Ovary (tissue), 9 donors: Measurements from ENCODE around the gene SEMA5A. TPM values are rescaled to one million over a fixed set of nuclear protein-coding genes. Genes with fewer than 3 reads are reported as not detected.

Experiments
- DNase-seq, 5 donors: peaks; one replicate each; pipeline ENCODE4 v3.0.0-alpha.2; 2019 to 2020
- H3K27ac ChIP-seq, 2 donors: fragments of 200-600 bp; one replicate each; pipeline versions ENCODE4 v1.5.1 to v1.8.0; 2019 to 2022
- H3K27me3 ChIP-seq: fragments of 200-600 bp; one replicate; pipeline ENCODE4 v1.8.0; 2022
- H3K36me3 ChIP-seq: fragments of 200-600 bp; sonication (generic); one replicate; pipeline ENCODE4 v1.5.1; 2019
- H3K4me1 ChIP-seq: one replicate; pipeline ENCODE4 v1.8.1; 2013; ENCODE audit warnings: mild to moderate bottlenecking, moderate library complexity; ENCODE audit not compliant: insufficient read depth
- H3K4me3 ChIP-seq: fragments of 200-600 bp; sonication (generic); one replicate; pipeline ENCODE4 v1.5.1; 2017
- H3K9me3 ChIP-seq, 2 donors: fragments of 200-600 bp in 1 of 2; sonication (generic) in 1 of 2; one replicate each; pipeline versions ENCODE4 v1.5.1 to v1.8.1; 2013 to 2019; ENCODE audit warnings: mild to moderate bottlenecking in 1 of 2, moderate library complexity in 1 of 2
- CTCF ChIP-seq, 3 donors: fragments of 450-650 bp in 2 of 3; fragments of 200-600 bp in 1 of 3; IDR thresholded peaks; one replicate each; pipeline versions ENCODE4 v1.5.1 to v1.8.0; 2016 to 2022; ENCODE audit warnings: antibody characterized with exemption in 3 of 3, mild to moderate bottlenecking in 1 of 3
- EP300 ChIP-seq: sonication (generic); formaldehyde crosslinking; IDR thresholded peaks from one replicate; pipeline ENCODE4 v1.6.1; 2017; ENCODE audit warnings: antibody characterized with exemption
- POLR2A ChIP-seq: fragments of 450-650 bp; IDR thresholded peaks from one replicate; pipeline ENCODE4 v1.6.1; 2017; ENCODE audit warnings: antibody characterized with exemption, mild to moderate bottlenecking, moderate library complexity
- WGBS, 3 donors: extraction: QIAGEN DNeasy Blood & Tissue Kit in 1 of 3; methylation state at CpG; one replicate each; pipeline versions ENCODE4 v1.1.5 to v1.1.7; 2013 to 2017; 5-methylcytosine and 5-hydroxymethylcytosine counted together
- intact Hi-C, 4 donors: fragments of 100-400 bp; cut with DNase I; formaldehyde crosslinking; loops; one replicate each; pipeline versions ENCODE4 v1.11.0 to v1.15.1; 2022 to 2023
- polyA plus RNA-seq, 2 donors: library from polyadenylated mRNA; stranded (reverse); fragments of 200-250 nt in 1 of 2; fragments of 350-450 nt in 1 of 2; fragmentation: Illumina TruSeq in 1 of 2; extraction: RNeasy Lipid Tissue Mini Kit (QIAGEN cat#74804) in 1 of 2; gene quantifications; one replicate each; pipeline ENCODE4 v1.2.3, GENCODE V29; 2013 to 2014
- total RNA-seq, 7 donors: library from RNA; depleted of rRNA in 2 of 7; stranded (reverse); fragments of >200 nt in 2 of 7; fragmentation: NEBNext Ultra II Directional in 3 of 7; extraction: Animal tissue kit (Norgen Biotek cat#: 25700) in 3 of 7; gene quantifications; one replicate each; pipeline versions ENCODE4 v1.1.0 to v1.2.4, GENCODE V29; 2016 to 2023
- donor health status: DM: no; HTN: no; CAD: no; lungs with moderate emphysema.
- donor health status: DM: no; HTN: no; CAD: no.
- donor health status: Bipolar disorder and iron deficiency.
- donor health status: DM: yes; HTN: yes; CAD: no.
- donor health status: DM: no; HTN: no; CAD: no.
- donor health status: DM: yes; HTN: yes; CAD: no.

The SEMA5A gene
- total and polyA plus RNA-seq, 9 donors: 2.0 to 6.6 (median 4.3) TPM

GRCh38 chr5:9570876-9571275 is 25.0 kb upstream of the SEMA5A start:
- no peaks in the 10 kb centered on the region for H3K36me3 ChIP-seq
- no peak for DNase-seq
- no peak overlapping the region for H3K27ac ChIP-seq
- no peaks in the 10 kb centered on the region for H3K4me1 ChIP-seq
- WGBS, 3 donors: 58 to 72% (median 65%) methylated on average over 6 of the region's 6 CpGs
- H3K9me3 ChIP-seq: no peaks in the 10 kb centered on the region
- H3K27me3 ChIP-seq: no peaks in the 10 kb centered on the region
- H3K4me3 ChIP-seq: no peak overlapping the region
- TF ChIP-seq CTCF (IDR thresholded peaks at IDR 0.05): no peak
- TF ChIP-seq EP300: no peak
- no peak for TF ChIP-seq POLR2A
- intact Hi-C loops: no loop called here

GRCh38 chr5:9567039-9567438 is 21.2 kb upstream of the SEMA5A start:
- H3K27me3 ChIP-seq: no peaks in the 10 kb centered on the region
- H3K27ac ChIP-seq: no peak overlapping the region
- no peaks in the 10 kb centered on the region for H3K4me1 ChIP-seq
- DNase-seq: no peak
- H3K9me3 ChIP-seq: no peaks in the 10 kb centered on the region
- intact Hi-C loops: no loop called here
- no peaks in the 10 kb centered on the region for H3K36me3 ChIP-seq
- no peak for TF ChIP-seq POLR2A
- no peak for TF ChIP-seq EP300
- TF ChIP-seq CTCF (IDR thresholded peaks at IDR 0.05): no peak
- H3K4me3 ChIP-seq: no peak overlapping the region

- Histone ChIP-seq H3K27ac (no peak overlapping the region), H3K27me3 (no peaks in the 10 kb centered on the region), H3K4me1 (no peaks in the 10 kb centered on the region), H3K9me3 (no peaks in the 10 kb centered on the region), H3K4me3 (no peak overlapping the region), H3K36me3 (no peaks in the 10 kb centered on the region)
- intact Hi-C loops: no loop called here
- no peak for DNase-seq
- TF ChIP-seq EP300 (no peak), CTCF (IDR thresholded peaks at IDR 0.05) (no peak), POLR2A (no peak)
- 78 to 85% (median 83%) methylated on average over 4 of the region's 4 CpGs for WGBS, 3 donors
Measured at GRCh38 chr5:9564752-9565151, 18.9 kb upstream of the SEMA5A start.

- Histone ChIP-seq H3K36me3 (no peaks in the 10 kb centered on the region), H3K9me3 (no peaks in the 10 kb centered on the region), H3K27me3 (no peaks in the 10 kb centered on the region), H3K27ac (no peak overlapping the region), H3K4me3 (no peak overlapping the region), H3K4me1 (no peaks in the 10 kb centered on the region)
- intact Hi-C loops: no loop called here
- DNase-seq: no peak
- 85 to 87% (median 87%) methylated on average over 7 of the region's 7 CpGs for WGBS, 3 donors
- TF ChIP-seq POLR2A: no peak
- TF ChIP-seq EP300: no peak
- TF ChIP-seq CTCF (IDR thresholded peaks at IDR 0.05): no peak
Measured at GRCh38 chr5:9562141-9562540, 16.3 kb upstream of the SEMA5A start.

- H3K4me3 ChIP-seq: no peak overlapping the region
- no peaks in the 10 kb centered on the region for H3K9me3 ChIP-seq
- TF ChIP-seq EP300 (no peak), CTCF (IDR thresholded peaks at IDR 0.05) (no peak), POLR2A (no peak)
- intact Hi-C loops: loop anchor here in 1 of 4 donors (10.0 kb wide), 1 partner anchor 1665 kb away; no protein-coding TSS in a partner anchor
- H3K4me1 ChIP-seq: no peaks in the 10 kb centered on the region
- DNase-seq: no peak
- 51 to 62% (median 52%) methylated on average over 3 of the region's 3 CpGs for WGBS, 3 donors
- no peaks in the 10 kb centered on the region for H3K36me3 ChIP-seq
- H3K27me3 ChIP-seq: no peaks in the 10 kb centered on the region
- H3K27ac ChIP-seq: no peak overlapping the region
Measured at GRCh38 chr5:9559965-9560364, 14.1 kb upstream of the SEMA5A start.
